ENCODE measurements around the gene RTF1.
A peak's percentile ranks its signal among the peaks of the same experiment; 100 is the strongest.
"Not testable (repeated sequence)": the region's sequence is repeated elsewhere in the genome, so short reads cannot be mapped to it uniquely, and the experiment has no call there.

Gene RTF1

DNA sequence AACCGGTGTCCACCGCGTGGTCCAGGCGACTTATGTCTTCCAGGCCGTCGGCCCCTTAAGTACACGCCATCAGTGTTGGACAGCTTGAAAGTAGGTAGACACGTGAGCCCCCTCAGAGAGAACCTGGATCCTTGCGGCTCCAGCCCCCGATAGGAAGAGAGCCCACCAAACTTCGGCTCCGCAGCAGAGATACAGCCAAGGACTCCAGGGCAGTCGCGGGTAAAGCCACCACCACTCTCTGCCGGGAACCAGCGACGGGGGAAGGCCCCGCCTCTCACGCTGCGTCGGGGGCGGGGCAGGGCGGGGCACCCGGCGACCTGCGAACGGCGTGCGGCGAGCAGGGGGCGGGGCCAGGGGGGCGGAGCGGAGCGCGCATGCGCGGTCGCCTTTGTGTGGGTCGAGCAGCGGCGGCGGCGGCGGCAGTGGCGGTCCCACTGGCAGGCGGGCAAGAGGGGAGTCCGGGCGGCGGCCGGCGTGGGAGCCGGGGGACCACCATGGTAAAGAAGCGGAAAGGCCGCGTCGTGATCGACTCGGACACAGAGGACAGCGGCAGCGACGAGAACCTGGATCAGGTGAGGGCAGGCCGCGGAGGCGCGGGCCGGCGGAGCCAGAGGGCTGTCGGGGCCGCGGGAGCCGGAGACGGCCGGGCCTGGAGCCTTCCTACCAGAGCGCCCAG, at the start of gene RTF1:
TSS of gene RTF1 (plus strand) at position 354 of the 676 bp plus-strand sequence. CDS start at position 375, 21 bp downstream.
- FAIRE-seq (peak; percentile 40), DNase-seq (ENCODE audit: low spot score) (peak; percentile 98)

DNA sequence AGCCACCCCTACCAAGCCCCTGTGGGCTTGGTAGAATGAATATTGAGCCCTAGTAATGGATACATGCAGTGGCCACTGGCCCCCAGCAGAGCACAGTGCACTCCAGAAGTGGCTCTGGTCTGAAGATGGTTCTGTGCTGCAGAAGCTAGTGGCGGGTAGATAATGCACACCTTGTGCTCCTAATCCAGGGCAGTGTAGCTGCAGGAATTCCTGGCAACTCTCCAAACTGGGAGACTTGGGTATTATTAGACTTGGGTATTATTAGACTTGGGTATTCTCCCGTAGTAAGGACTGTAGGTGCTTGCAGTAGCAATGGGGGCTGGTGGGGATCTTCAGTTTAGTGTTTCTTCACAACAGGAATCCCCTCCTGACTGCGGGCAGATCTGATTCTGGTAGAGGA, 49.5 kb upstream of the RTF1 start:
- no peak for DNase-seq (ENCODE audit: low spot score)
- FAIRE-seq = no peak

- DNase-seq (ENCODE audit: low spot score) = no peak
- FAIRE-seq = no peak
Observed at GRCh38 chr15:41377978-41378377, 38.9 kb upstream of the RTF1 start.

- not testable (repeated sequence) for DNase-seq (ENCODE audit: low spot score); FAIRE-seq
Observed at GRCh38 chr15:41383974-41384749, 32.7 kb upstream of the RTF1 start.

DNA sequence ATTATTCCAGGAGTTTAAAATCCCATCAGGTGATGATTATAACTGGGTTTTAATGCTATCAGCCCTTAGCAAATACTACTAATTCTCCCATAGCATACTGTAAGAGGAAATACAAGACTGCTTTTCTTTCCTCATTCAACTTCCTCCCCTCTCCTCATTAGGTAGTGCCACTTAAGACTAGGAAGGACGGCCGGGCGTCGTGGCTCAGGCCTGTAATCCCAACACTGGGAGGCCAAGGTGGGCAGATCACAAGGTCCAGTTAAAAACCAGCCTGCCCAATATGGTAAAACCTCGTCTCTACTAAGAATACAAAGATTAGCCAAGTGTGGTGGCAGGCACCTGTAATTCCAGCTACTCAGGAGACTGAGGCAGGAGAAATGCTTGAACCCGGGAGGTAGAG, 29.2 kb upstream of the RTF1 start:
- FAIRE-seq (no peak), DNase-seq (ENCODE audit: low spot score) (no peak)

DNA sequence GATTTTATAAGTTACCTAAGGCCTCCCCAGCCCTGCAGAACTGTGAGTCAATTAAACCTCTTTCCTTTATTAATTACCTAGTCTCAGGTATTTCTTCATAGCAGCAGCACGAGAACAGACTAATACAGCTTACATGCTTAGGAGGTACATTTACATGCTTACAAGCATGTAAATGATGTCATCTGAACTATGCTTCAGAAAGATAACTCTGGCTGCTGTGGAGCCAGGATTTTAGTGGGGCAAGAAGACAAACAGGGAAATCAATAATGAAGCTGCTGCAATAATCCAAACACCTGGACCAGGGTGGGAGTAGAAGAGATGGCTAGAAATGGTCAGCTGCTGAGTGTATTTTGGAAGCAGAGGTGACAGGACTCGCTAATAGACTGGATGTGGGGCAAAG, 24.2 kb upstream of the RTF1 start:
- DNase-seq (ENCODE audit: low spot score) (no peak), FAIRE-seq (no peak)

DNA sequence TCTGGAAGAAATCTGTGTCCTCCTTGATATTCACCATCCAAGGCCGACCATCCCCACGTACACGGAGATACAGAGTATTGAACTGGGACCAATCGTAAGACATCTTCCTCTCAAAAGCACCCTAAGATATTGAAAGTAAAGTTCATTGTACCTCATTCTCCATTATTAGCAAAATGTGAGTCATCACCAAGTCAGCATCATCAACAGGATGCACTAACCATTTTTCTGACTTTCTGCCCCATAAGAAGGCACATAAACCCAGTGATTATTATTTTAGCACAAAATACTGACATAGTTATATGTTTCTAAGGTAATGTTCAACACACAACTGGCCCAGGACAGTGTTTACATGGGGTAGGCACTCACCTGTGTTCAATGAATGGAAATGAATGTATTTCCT, 22.0 kb upstream of the RTF1 start:
- FAIRE-seq = no peak

GRCh38 chr15:41396111-41396510, 20.8 kb upstream of the RTF1 start:
- FAIRE-seq = no peak
- DNase-seq (ENCODE audit: low spot score) = no peak

More for the DNA sequence above, 22.0 kb upstream of the RTF1 start:
- DNase-seq (ENCODE audit: low spot score) = no peak

DNA sequence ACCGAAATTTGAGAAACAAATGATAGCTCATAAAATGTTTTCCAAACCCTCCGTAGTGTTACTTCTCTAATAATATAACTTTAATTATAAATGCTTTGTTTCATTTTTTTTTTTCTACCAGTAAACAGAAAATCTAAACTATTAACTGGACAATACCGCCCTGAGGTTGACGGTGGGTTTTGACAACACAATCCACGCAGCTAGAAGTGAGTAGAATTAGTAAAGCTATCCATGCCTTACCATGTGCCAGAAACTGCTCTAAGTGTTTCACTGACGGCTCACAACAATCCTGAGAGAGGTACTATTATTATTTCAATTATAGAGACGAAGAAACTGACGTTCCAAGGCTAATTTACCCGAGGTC, 15.0 kb upstream of the RTF1 start:
- FAIRE-seq = no peak

GRCh38 chr15:41407341-41407740, 9.6 kb upstream of the RTF1 start:
- DNase-seq (ENCODE audit: low spot score) (no peak), FAIRE-seq (no peak)

More for the DNA sequence above, 15.0 kb upstream of the RTF1 start:
- DNase-seq (ENCODE audit: low spot score) = peak; percentile 18

GRCh38 chr15:41408234-41408641, 8.7 kb upstream of the RTF1 start:
- DNase-seq (ENCODE audit: low spot score) = no peak
- no peak for FAIRE-seq

GRCh38 chr15:41411031-41411430, 5.9 kb upstream of the RTF1 start:
- DNase-seq (ENCODE audit: low spot score) (no peak), FAIRE-seq (no peak)

DNA sequence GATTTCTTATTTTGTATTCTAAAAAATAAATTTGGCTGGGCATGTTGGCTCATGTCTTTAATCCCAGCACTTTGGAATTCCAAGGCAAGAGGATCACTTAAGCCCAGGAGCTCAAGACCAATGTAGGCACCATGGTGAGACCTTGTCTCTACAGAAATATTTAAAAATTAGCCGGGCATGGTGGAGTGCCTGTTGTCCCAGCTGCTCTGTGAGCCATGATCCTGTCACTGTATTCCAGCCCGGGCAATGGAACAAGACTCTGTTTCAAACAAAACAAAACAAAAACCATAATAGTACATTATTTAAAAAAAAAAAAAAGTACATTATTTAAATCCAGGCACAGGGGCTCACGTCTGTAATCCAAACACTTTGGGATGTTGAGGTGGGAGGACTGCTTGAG, 5.5 kb upstream of the RTF1 start:
- FAIRE-seq (no peak), DNase-seq (ENCODE audit: low spot score) (no peak)

- FAIRE-seq = no peak
- no peak for DNase-seq (ENCODE audit: low spot score)
Observed at GRCh38 chr15:41416128-41416741, 660 bp upstream of the RTF1 start.

GRCh38 chr15:41417418-41418195, 712 bp downstream of the RTF1 start:
- no peak for FAIRE-seq
- peak; percentile 57 for DNase-seq (ENCODE audit: low spot score)

GRCh38 chr15:41423979-41424659, 7.2 kb downstream of the RTF1 start:
- DNase-seq (ENCODE audit: low spot score) = no peak
- FAIRE-seq = no peak

GRCh38 chr15:41424809-41425208, 7.9 kb downstream of the RTF1 start:
- no peak for FAIRE-seq
- no peak for DNase-seq (ENCODE audit: low spot score)

- not testable (repeated sequence) for DNase-seq (ENCODE audit: low spot score); FAIRE-seq
Observed at GRCh38 chr15:41425907-41426306, 9.0 kb downstream of the RTF1 start.

DNA sequence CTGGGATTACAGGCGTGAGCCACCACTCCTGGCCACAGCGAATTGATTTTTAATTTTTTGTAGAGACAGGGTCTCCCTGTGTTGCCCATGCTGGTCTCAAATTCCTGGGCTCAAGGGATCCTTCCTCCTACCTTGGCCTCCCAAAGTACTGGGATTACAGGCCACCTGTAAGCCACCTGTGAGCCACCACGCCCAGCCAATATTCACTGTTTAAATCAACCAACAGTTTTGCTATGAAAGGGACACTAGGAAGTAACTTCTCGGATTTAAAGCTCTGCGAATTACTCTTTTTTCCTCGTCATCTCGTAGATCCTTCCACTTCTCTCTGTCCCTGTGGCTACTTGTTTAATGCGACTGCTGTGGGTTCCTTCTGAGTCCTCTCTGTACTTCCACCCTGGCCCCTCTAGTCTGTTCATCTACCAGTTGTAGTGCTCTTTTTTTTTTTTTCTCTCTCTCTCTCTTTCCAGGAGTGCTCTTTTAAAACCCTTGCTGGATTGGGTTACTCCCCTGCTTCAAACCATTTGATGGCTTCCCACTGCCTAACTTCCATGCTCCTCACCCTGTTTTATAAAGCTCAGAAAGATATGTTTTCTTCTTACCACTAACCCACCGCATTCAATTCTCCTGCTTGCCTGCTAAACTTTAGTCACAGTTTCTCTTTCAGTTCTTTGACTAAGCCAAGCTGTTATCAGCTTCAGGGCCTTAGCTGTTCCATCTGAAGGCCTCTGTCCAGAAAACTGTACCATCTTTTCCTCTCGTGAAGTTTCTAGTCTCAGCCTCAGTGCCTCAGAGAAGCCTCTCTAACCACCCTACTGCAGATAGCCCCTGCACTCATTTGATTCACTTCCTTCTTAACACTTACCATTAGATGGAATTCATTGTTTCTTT, 12.4 kb downstream of the RTF1 start:
- DNase-seq (ENCODE audit: low spot score) (no peak), FAIRE-seq (no peak)

All from urothelium cell line (cell line).